ES-I3 (cell line): Measurements from ENCODE around the gene TCTN2.

Experiments
- H3K36me3 ChIP-seq: 2 replicates; pipeline ENCODE4 v1.6.1; 2013; ENCODE audit warnings: mild to moderate bottlenecking, low read length, control low read depth, moderate library complexity; ENCODE audit not compliant: insufficient read depth
- H3K4me1 ChIP-seq: 2 replicates; pipeline ENCODE4 v1.6.1; 2013; ENCODE audit warnings: mild to moderate bottlenecking, control low read depth, low read length; ENCODE audit not compliant: insufficient read depth
- H3K9ac ChIP-seq: 2 replicates; pipeline ENCODE4 v1.6.1; 2013; ENCODE audit warnings: low read depth, mild to moderate bottlenecking, low read length, moderate library complexity
- H3K9me3 ChIP-seq: 2 replicates; pipeline ENCODE4 v1.6.1; 2013; ENCODE audit warnings: mild to moderate bottlenecking, low read length, moderate library complexity; ENCODE audit not compliant: control insufficient read depth, insufficient read depth

Gene TCTN2

GRCh38 chr12:123667771-123668170 is 3.1 kb upstream of the TCTN2 start:
- no peaks in the 10 kb centered on the region for H3K36me3 ChIP-seq

GRCh38 chr12:123671876-123672275 is 963 bp downstream of the TCTN2 start:
- Histone ChIP-seq H3K4me1 (no peaks in the 10 kb centered on the region), H3K9ac (peak overlapping the region; percentile 87), H3K9me3 (no peaks in the 10 kb centered on the region), H3K36me3 (no peaks in the 10 kb centered on the region)

More at GRCh38 chr12:123667771-123668170, 3.1 kb upstream of the TCTN2 start:
- no peaks in the 10 kb centered on the region for H3K4me1 ChIP-seq
- H3K9me3 ChIP-seq: no peaks in the 10 kb centered on the region
- no peak overlapping the region for H3K9ac ChIP-seq

- Histone ChIP-seq H3K9ac (no peak overlapping the region), H3K4me1 (no peaks in the 10 kb centered on the region), H3K36me3 (no peaks in the 10 kb centered on the region), H3K9me3 (no peaks in the 10 kb centered on the region)
These were observed 4.5 kb downstream of the TCTN2 start for GRCh38 chr12:123675436-123675835.

GRCh38 chr12:123676616-123677320 is 5.9 kb downstream of the TCTN2 start:
- Histone ChIP-seq H3K9me3 (no peaks in the 10 kb centered on the region), H3K9ac (no peak overlapping the region), H3K36me3 (no peaks in the 10 kb centered on the region), H3K4me1 (no peaks in the 10 kb centered on the region)

- no peaks in the 10 kb centered on the region for H3K9me3 ChIP-seq
- H3K36me3 ChIP-seq: no peaks in the 10 kb centered on the region
- no peak overlapping the region for H3K9ac ChIP-seq
- no peaks in the 10 kb centered on the region for H3K4me1 ChIP-seq
These were observed 8.1 kb downstream of the TCTN2 start for GRCh38 chr12:123678981-123679380.

GRCh38 chr12:123681605-123682004 is 10.7 kb downstream of the TCTN2 start:
- Histone ChIP-seq H3K4me1 (no peaks in the 10 kb centered on the region), H3K9me3 (no peaks in the 10 kb centered on the region), H3K36me3 (no peaks in the 10 kb centered on the region), H3K9ac (no peak overlapping the region)

GRCh38 chr12:123683964-123684363 is 13.1 kb downstream of the TCTN2 start:
- no peaks in the 10 kb centered on the region for H3K36me3 ChIP-seq
- no peak overlapping the region for H3K9ac ChIP-seq
- no peaks in the 10 kb centered on the region for H3K9me3 ChIP-seq
- H3K4me1 ChIP-seq: no peaks in the 10 kb centered on the region

GRCh38 chr12:123686636-123687190 is 15.8 kb downstream of the TCTN2 start:
- H3K4me1 ChIP-seq: no peaks in the 10 kb centered on the region
- no peaks in the 10 kb centered on the region for H3K9me3 ChIP-seq
- H3K36me3 ChIP-seq: no peaks in the 10 kb centered on the region
- no peak overlapping the region for H3K9ac ChIP-seq

GRCh38 chr12:123690191-123690840 is 19.4 kb downstream of the TCTN2 start:
- no peaks in the 10 kb centered on the region for H3K4me1 ChIP-seq
- no peak overlapping the region for H3K9ac ChIP-seq
- H3K36me3 ChIP-seq: 0 out of 2 replicates have a peak, but pooled peaks cover 6% of the 10 kb centered on the region
- no peaks in the 10 kb centered on the region for H3K9me3 ChIP-seq

GRCh38 chr12:123696207-123696606 is 25.3 kb downstream of the TCTN2 start:
- no peaks in the 10 kb centered on the region for H3K4me1 ChIP-seq
- H3K9me3 ChIP-seq: no peaks in the 10 kb centered on the region
- H3K9ac ChIP-seq: no peak overlapping the region
- H3K36me3 ChIP-seq: 0 out of 2 replicates have a peak, but pooled peaks cover 6% of the 10 kb centered on the region

- H3K9ac ChIP-seq: no peak overlapping the region
- no peaks in the 10 kb centered on the region for H3K4me1 ChIP-seq
- no peaks in the 10 kb centered on the region for H3K9me3 ChIP-seq
- H3K36me3 ChIP-seq: 0 out of 2 replicates have a peak, but pooled peaks cover 6% of the 10 kb centered on the region
These were observed 25.7 kb downstream of the TCTN2 start for GRCh38 chr12:123696646-123697045.

GRCh38 chr12:123705935-123706334 is 35.0 kb downstream of the TCTN2 start:
- Histone ChIP-seq H3K9me3 (no peaks in the 10 kb centered on the region), H3K4me1 (no peaks in the 10 kb centered on the region), H3K9ac (no peak overlapping the region), H3K36me3 (no peaks in the 10 kb centered on the region)

- no peaks in the 10 kb centered on the region for H3K36me3 ChIP-seq
- H3K9ac ChIP-seq: no peak overlapping the region
- H3K9me3 ChIP-seq: no peaks in the 10 kb centered on the region
- no peaks in the 10 kb centered on the region for H3K4me1 ChIP-seq
These were observed 36.6 kb downstream of the TCTN2 start for GRCh38 chr12:123707466-123707865.

- Histone ChIP-seq H3K4me1 (peaks cover 7% of the 10 kb centered on the region; the same call in 1 of the 2 replicates), H3K36me3 (no peaks in the 10 kb centered on the region), H3K9me3 (no peaks in the 10 kb centered on the region), H3K9ac (peak overlapping the region; percentile 80)
These were observed 41.9 kb downstream of the TCTN2 start for GRCh38 chr12:123712780-123713319.
